ENCODE data around the gene PEA15. TPM values are rescaled to one million over a fixed set of nuclear protein-coding genes. Genes with fewer than 3 reads are reported as not detected.

Gene PEA15
- total RNA-seq, 1 experiment from 2014 or later, result 44.0 TPM

GRCh38 chr1:160264795-160265307 lies 59.7 kb downstream of the PEA15 start (continued):
- no peak for TF ChIP-seq ZBTB33 (IDR thresholded peaks at IDR 0.05; ENCODE audit: extremely low read depth, insufficient replicate concordance, low read length)
- TF ChIP-seq ELF1 (IDR thresholded peaks at IDR 0.05; ENCODE audit: borderline replicate concordance, low read depth), result no peak
- TF ChIP-seq POLR2AphosphoS5 (IDR thresholded peaks at IDR 0.05; ENCODE audit: low read depth, low read length), result no peak
- TF ChIP-seq MAX (IDR thresholded peaks at IDR 0.05), result no peak
- TF ChIP-seq EGR1 (IDR thresholded peaks at IDR 0.05; ENCODE audit: low read depth), result no peak

Other genes with a start within 250 kb of the PEA15 start
- gene PIGM, start 173.4 kb upstream of the PEA15 start, total RNA-seq (2021; ENCODE audit: unreplicated experiment), result 4.1 TPM
- gene KCNJ10, start 135.2 kb upstream of the PEA15 start, total RNA-seq (2021; ENCODE audit: unreplicated experiment), result 0.57 TPM
- 0.05 TPM for gene KCNJ9, start 123.8 kb upstream of the PEA15 start, total RNA-seq (2021; ENCODE audit: unreplicated experiment)
- 35.6 TPM for gene IGSF8, start 106.8 kb upstream of the PEA15 start, total RNA-seq (2021; ENCODE audit: unreplicated experiment)
- gene ATP1A2, start 89.6 kb upstream of the PEA15 start, total RNA-seq (2021; ENCODE audit: unreplicated experiment), result not detected
- not detected for gene ATP1A4, start 53.8 kb upstream of the PEA15 start, total RNA-seq (2021; ENCODE audit: unreplicated experiment)
- gene CASQ1, start 14.8 kb upstream of the PEA15 start, total RNA-seq (2021; ENCODE audit: unreplicated experiment), result not detected
- 98.1 TPM for gene DCAF8, start 57.2 kb downstream of the PEA15 start, total RNA-seq (2021; ENCODE audit: unreplicated experiment)
- gene PEX19, start 79.7 kb downstream of the PEA15 start, total RNA-seq (2021; ENCODE audit: unreplicated experiment), result 35.9 TPM
- 132 TPM for gene COPA, start 137.9 kb downstream of the PEA15 start, total RNA-seq (2021; ENCODE audit: unreplicated experiment)
- 68.4 TPM for gene NCSTN, start 138.0 kb downstream of the PEA15 start, total RNA-seq (2021; ENCODE audit: unreplicated experiment)
- 0.12 TPM for gene NHLH1, start 161.7 kb downstream of the PEA15 start, total RNA-seq (2021; ENCODE audit: unreplicated experiment)
- gene VANGL2, start 195.2 kb downstream of the PEA15 start, total RNA-seq (2021; ENCODE audit: unreplicated experiment), result 1.1 TPM